Measurements from ENCODE around the gene ABCA1. TPM values are rescaled to one million over a fixed set of nuclear protein-coding genes. Genes with fewer than 3 reads are reported as not detected.
"Not testable (repeated sequence)": the region's sequence is repeated elsewhere in the genome, so short reads cannot be mapped to it uniquely, and the experiment has no call there.

Gene ABCA1
- total RNA-seq, 1 donor from 2014 or later: 21.9 TPM

DNA sequence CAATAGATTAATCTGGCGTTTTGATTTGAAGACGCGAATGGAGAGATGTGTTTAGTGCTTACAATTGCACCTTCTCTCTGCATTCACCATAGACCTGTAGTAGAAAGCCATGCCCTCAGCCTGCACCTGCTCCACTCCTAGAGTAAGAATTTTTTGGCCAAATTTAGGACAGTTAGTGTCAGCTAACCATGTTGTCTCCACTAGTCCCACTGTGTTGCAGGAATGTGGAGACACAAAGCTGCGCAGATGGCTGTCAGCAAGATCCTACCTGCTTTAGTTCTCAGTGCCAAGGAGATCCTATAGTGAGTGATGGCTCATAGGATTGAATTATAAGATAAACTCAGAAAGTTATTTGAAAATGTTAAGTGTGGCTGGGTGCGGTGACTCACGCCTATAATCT lies 35.1 kb upstream of the ABCA1 start:
- Histone ChIP-seq H3K4me3 (ENCODE audit: low read depth, low read length) (no peak overlapping the region), H3K27me3 (ENCODE audit: control insufficient read depth, insufficient read depth, low read length) (no peaks in the 10 kb centered on the region), H3K36me3 (ENCODE audit: control insufficient read depth, insufficient read depth, low read length) (no peaks in the 10 kb centered on the region)
- DNase-seq (ENCODE audit: low read depth): no peak
- TF ChIP-seq, protein P1, sequence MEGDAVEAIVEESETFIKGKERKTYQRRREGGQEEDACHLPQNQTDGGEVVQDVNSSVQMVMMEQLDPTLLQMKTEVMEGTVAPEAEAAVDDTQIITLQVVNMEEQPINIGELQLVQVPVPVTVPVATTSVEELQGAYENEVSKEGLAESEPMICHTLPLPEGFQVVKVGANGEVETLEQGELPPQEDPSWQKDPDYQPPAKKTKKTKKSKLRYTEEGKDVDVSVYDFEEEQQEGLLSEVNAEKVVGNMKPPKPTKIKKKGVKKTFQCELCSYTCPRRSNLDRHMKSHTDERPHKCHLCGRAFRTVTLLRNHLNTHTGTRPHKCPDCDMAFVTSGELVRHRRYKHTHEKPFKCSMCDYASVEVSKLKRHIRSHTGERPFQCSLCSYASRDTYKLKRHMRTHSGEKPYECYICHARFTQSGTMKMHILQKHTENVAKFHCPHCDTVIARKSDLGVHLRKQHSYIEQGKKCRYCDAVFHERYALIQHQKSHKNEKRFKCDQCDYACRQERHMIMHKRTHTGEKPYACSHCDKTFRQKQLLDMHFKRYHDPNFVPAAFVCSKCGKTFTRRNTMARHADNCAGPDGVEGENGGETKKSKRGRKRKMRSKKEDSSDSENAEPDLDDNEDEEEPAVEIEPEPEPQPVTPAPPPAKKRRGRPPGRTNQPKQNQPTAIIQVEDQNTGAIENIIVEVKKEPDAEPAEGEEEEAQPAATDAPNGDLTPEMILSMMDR (IDR thresholded peaks at IDR 0.05; ENCODE audit: insufficient read depth, low read length, poor library complexity, severe bottlenecking): no peak

DNA sequence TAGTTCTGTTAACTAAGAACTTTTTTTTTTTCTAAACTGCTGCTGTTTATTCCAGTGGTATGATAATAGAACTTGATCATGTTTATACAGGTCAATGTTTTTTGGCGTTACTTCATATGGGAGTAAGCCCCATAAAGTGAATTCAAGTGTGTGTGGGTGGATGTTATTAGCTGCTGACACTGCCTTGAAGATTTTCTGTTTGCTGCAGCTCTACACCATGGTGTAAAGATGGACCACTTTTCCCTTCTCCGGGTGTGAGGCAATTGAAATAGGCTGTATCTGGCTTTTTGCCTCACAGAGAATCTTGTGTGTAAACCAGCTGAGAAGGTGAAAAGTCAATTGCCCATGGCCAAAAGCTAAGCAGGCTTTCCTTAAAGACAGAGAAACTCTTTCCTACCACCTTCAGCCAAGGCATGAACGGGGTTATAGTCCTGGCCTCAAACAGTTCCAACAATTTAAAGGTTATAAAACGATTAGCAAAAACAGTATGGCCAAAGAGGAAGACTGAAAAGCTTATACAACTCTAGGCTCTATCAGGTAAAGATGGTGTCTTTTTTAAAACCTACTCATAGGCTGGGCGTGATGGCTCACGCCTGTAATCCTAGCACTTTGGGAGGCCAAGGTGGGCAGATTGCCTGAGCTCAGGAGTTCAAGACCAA lies 33.9 kb upstream of the ABCA1 start:
- Histone ChIP-seq H3K4me3 (ENCODE audit: low read depth, low read length) (no peak overlapping the region), H3K27me3 (ENCODE audit: control insufficient read depth, insufficient read depth, low read length) (no peaks in the 10 kb centered on the region), H3K36me3 (ENCODE audit: control insufficient read depth, insufficient read depth, low read length) (no peaks in the 10 kb centered on the region)
- DNase-seq (ENCODE audit: low read depth): no peak
- TF ChIP-seq, protein P1 (IDR thresholded peaks at IDR 0.05; ENCODE audit: insufficient read depth, low read length, poor library complexity, severe bottlenecking): no peak

DNA sequence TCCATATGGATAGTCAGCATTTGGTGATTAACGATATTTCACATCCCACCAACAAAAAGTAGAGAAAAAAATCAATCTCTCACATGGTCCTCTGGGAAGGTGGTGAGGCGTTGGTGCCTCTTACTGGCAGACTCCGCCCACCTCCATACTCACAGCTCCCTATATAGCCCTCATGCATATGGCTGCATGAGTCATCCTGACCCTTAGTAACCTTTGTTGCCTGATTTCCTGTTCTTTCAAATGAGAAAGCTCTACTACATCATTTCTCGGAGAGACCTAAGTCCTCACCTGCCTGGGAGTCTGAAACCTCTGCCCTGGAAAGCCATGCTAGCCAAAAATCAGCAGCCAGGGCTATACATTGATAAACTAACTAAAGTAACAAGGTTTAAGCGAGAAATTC lies 33.3 kb upstream of the ABCA1 start:
- Histone ChIP-seq H3K27me3 (ENCODE audit: control insufficient read depth, insufficient read depth, low read length) (no peaks in the 10 kb centered on the region), H3K36me3 (ENCODE audit: control insufficient read depth, insufficient read depth, low read length) (no peaks in the 10 kb centered on the region), H3K4me3 (ENCODE audit: low read depth, low read length) (no peak overlapping the region)
- DNase-seq (ENCODE audit: low read depth): no peak
- TF ChIP-seq, protein P1 (IDR thresholded peaks at IDR 0.05; ENCODE audit: insufficient read depth, low read length, poor library complexity, severe bottlenecking): no peak

DNA sequence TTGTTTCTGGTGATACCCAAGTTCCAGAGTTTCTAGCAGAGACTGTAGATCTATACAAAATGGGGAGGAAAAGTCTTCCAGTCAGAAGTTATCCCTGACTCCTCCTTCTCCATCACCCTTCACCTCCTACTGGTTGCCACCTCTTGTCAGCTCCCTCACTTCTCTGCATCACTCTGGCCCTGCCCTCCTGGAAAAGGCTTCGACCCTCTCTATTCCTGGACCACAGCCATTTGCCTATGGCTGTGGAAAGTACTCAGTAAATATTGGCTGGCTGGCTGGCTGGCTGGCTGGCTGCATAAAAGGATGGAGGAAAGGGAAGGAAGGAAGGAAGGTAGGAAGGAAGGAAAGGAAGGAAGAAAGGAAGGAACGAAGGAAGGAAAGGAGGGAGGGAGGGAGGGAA lies 32.7 kb upstream of the ABCA1 start:
- Histone ChIP-seq H3K4me3 (ENCODE audit: low read depth, low read length) (no peak overlapping the region), H3K36me3 (ENCODE audit: control insufficient read depth, insufficient read depth, low read length) (no peaks in the 10 kb centered on the region), H3K27me3 (ENCODE audit: control insufficient read depth, insufficient read depth, low read length) (no peaks in the 10 kb centered on the region)
- TF ChIP-seq, protein P1 (IDR thresholded peaks at IDR 0.05; ENCODE audit: insufficient read depth, low read length, poor library complexity, severe bottlenecking): no peak
- DNase-seq (ENCODE audit: low read depth): no peak

DNA sequence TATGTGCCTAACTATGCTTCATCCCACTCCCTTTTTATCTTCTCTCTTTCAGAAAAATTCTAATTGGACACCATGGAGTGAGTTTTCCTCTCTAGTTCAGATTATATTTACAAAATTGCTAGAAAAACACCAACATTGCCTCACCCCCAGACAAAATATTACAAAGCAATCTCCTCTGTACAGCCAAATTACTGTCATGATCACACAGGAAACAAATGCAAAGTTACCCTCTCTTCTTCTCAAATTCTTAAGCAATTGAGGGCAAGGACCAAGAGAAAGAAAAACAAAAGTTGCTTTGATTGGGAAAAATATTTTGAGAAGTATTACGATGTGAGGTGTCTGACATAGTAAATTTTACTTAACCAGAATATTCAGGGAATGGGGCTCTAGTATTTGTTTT lies 30.8 kb upstream of the ABCA1 start:
- H3K4me3 ChIP-seq (ENCODE audit: low read depth, low read length): no peak overlapping the region
- no peak for DNase-seq (ENCODE audit: low read depth)
- no peaks in the 10 kb centered on the region for H3K27me3 ChIP-seq (ENCODE audit: control insufficient read depth, insufficient read depth, low read length)
- no peaks in the 10 kb centered on the region for H3K36me3 ChIP-seq (ENCODE audit: control insufficient read depth, insufficient read depth, low read length)
- TF ChIP-seq, protein P1 (IDR thresholded peaks at IDR 0.05; ENCODE audit: insufficient read depth, low read length, poor library complexity, severe bottlenecking): no peak

DNA sequence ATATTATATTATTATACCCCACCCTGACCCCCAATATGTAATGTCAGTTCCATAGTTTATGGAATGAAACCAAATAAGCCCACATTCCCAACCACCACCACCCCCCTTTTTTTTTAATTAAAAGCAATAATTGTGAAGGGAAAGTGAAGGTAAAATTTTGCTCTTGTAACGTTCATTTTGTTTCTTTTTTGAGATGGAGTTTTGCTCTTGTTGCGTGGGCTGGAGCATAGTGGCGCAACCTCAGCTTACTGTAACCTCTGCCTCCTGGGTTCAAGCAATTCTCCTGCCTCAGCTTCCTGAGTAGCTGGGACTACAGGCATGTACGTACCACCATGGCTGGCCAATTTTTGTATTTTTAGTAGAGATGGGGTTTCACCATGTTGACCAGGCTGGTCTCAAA lies 30.1 kb upstream of the ABCA1 start:
- H3K4me3 ChIP-seq (ENCODE audit: low read depth, low read length); DNase-seq (ENCODE audit: low read depth); H3K36me3 ChIP-seq (ENCODE audit: control insufficient read depth, insufficient read depth, low read length); H3K27me3 ChIP-seq (ENCODE audit: control insufficient read depth, insufficient read depth, low read length): not testable (repeated sequence)

Measured in kidney epithelial cell (primary cell).